ENCODE results near the gene RALGPS1.

The RALGPS1 gene

GRCh38 chr9:127182901-127183746, 268.5 kb downstream of the RALGPS1 start:
- H3K4me3 ChIP-seq (ENCODE audit: low read depth, low read length), result no peak overlapping the region

DNA sequence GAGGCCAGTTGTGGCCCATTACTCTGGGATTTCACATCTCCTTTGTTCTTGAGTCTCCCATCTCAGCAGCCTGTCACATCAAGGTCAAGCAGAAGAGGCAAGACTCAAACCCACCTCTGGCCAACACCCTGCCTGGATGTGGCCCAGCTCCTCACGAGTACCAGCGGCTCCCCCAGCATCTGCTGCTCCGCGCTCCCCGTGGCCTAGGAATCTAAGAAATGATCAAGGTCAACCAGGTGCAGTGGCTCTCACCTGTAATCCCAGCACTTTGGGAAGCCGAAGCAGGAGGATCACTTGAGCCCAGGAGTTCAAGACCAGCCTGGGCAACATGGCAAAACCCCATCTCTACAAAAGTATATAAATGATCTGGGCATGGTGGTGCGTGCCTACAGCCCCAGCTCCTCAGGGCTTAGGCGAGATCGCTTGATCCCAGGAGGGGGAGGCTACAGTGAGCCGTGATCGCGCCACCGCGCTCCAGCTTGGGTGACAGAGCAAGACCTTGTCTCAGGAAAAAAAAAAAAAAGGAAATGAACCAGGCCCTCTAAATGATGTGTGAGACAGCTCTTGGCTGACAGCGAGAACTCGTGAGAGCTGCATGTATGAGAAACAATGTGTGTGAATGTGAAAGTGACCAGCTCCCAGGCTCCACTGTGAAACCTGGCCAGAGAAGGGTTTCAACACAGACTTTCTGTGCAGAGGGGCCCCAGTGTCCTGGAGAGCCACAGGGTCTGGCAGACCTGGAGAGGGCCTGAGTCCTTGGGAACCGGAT, 269.4 kb downstream of the RALGPS1 start:
- no peak overlapping the region for H3K4me3 ChIP-seq (ENCODE audit: low read depth, low read length)

DNA sequence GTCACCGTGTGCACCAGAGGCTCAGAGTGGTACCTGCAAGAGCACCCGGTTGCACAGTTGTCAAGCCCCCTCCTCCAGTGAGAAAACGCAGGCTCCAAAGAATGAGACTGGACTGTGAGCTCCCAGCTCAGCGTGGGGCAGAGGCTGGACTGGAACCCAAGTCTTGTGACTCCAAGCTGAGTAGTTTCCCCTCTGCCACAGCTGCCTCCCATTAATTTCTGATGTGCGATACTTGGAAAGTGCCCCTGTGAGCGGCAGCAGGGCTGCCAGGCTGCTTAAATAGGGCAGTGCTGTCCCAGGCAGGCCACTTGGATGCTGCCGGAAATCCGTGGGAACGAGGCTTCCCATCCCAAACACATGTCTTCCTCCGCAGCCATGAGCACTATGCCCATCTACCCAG, 270.1 kb downstream of the RALGPS1 start:
- no peak overlapping the region for H3K4me3 ChIP-seq (ENCODE audit: low read depth, low read length)

- no peak overlapping the region for H3K4me3 ChIP-seq (ENCODE audit: low read depth, low read length)
These were observed 270.6 kb downstream of the RALGPS1 start for GRCh38 chr9:127185181-127185580.

DNA sequence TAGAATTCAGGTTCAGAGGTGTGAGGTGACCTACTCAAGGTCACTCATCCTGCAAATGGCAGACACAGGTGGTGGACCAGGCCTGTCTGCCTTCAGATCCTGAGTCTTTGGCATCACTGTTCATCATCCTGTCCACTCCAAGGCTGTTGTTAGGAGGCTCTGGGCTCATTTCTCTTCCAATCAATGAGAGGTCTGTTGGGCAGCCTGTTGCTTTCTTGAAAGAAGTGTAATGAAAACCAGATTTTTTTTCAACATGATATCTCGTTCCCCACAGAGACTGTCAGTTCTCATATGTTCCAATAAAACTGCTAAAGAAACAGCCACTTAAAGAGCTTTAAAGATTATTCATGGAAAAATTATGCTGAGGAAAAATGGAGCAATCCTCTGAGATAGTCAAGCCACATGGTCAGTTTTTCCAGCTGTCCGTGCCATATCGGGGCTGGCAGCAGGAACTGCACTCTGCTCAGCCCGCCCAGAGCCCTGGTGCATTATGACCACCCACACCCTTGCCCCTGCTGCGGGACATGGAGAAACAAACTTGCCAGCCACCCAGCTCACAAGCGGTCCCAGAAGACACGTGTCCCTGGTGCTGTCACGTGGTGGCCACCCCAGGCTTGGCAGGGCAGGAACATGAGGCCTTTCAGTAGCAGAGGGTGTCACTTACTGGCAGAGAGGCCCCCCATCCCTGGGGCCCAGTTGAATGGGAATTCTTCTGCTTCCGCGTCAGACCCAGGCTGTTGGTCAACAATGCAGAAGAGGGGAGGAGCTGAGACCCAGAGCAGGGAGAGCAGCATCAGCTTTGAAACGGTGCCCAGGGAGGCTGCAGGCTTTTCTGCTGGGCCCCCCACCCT, 271.6 kb downstream of the RALGPS1 start:
- no peak overlapping the region for H3K4me3 ChIP-seq (ENCODE audit: low read depth, low read length)

GRCh38 chr9:127186806-127187205, 272.2 kb downstream of the RALGPS1 start:
- H3K4me3 ChIP-seq (ENCODE audit: low read depth, low read length), result no peak overlapping the region

GRCh38 chr9:127187231-127187956, 272.8 kb downstream of the RALGPS1 start:
- H3K4me3 ChIP-seq (ENCODE audit: low read depth, low read length), result no peak overlapping the region

DNA sequence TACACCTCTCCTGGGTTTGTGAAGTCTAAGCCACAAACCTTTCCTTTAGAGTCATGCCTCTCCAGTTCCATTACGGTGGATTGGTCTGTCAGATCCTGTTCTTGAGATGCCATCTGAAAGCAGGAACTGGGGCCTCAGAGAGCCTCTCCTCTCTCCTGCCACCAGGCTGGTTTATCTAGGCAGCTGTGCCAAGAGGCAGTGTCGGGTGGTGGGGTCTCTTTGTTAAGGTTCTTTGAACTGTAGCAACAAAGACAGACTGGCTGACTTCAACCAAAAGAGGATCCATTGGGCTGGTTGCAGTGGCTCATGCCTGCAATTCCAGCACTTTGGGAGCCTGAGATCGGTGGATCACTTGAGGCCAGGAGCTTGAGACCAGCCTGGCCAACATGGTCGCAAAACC, 273.8 kb downstream of the RALGPS1 start:
- no peak overlapping the region for H3K4me3 ChIP-seq (ENCODE audit: low read depth, low read length)

DNA sequence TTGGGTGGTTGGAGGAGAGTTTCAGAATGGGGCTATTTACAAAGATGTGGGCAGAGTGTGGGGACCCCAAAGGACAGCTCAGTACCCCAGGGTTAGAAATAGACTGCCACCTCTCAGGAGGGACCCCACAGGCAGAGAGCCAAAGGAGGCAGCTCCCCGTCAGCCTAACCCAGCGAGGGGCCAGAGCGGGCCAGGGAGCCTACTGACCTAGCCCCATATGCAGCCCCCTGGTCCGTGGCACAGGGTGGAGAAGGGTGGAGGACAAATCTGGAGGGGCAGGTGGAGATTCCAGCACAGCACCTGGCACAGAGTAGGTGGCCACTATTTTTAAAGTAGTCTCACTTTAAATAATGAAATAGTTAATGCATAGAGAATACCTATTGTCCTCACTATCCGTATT, 275.0 kb downstream of the RALGPS1 start:
- no peak overlapping the region for H3K4me3 ChIP-seq (ENCODE audit: low read depth, low read length)

GRCh38 chr9:127192744-127193143, 278.2 kb downstream of the RALGPS1 start:
- H3K4me3 ChIP-seq (ENCODE audit: low read depth, low read length), result no peak overlapping the region

GRCh38 chr9:127193483-127193882, 278.9 kb downstream of the RALGPS1 start:
- no peak overlapping the region for H3K4me3 ChIP-seq (ENCODE audit: low read depth, low read length)

DNA sequence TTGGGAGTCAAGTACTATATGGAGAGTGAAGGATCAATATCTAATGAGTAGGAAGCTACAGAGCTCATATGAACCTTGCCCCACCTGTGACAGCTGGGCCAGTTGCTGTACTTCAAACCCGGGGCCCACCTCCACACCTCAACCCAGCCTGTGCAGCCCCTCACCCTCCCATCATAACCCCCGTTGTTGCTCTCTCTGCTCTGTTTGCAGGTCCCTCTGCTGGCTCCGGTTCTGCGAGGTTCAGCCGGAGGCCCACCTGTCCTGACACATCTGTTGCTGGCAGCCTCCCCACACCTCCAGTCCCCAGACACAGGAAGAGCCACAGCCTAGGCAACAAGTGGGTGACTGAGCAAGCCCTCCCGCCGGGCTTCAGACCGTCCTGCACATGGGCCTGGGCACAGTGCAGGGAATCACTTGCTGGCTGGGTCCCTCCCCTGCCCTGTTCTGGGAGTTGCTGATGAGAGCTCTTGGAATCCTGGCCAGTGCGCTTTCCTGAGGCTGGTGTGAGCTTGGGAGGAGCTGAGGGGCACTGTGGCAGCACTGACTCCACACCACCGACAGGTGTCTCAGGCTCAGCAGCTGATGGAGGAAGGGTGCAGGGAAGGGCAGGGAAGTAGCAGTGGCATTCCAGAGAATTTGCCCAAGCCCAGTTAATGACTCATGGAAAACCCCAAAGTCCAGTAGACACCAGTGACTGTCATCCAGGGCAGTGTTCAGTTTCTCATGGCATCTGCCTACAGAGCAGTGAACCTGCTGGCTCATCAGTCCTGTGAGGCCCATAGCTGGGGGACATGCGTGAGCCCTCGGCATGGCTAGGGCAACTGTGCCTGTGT, 280.5 kb downstream of the RALGPS1 start:
- no peak overlapping the region for H3K4me3 ChIP-seq (ENCODE audit: low read depth, low read length)

- H3K4me3 ChIP-seq (ENCODE audit: low read depth, low read length), result no peak overlapping the region
These were observed 281.6 kb downstream of the RALGPS1 start for GRCh38 chr9:127195976-127196825.

DNA sequence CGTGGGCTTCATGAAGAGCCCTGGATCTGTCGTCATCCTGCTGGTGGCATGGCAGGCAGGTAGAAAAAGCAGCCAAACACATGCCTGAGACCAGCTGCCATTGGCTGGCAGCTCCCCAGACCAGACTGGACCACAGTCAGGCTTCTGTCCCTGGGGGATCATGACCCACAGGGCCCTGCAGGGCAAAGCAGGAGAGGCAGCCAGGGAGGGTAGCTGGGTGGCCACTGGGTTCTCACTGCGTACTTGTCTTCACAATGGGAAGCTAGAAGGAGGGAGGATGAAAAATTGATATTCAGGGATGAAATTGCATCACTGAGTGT, 282.2 kb downstream of the RALGPS1 start:
- no peak overlapping the region for H3K4me3 ChIP-seq (ENCODE audit: low read depth, low read length)

GRCh38 chr9:127197186-127197860, 282.7 kb downstream of the RALGPS1 start:
- H3K4me3 ChIP-seq (ENCODE audit: low read depth, low read length), result no peak overlapping the region

DNA sequence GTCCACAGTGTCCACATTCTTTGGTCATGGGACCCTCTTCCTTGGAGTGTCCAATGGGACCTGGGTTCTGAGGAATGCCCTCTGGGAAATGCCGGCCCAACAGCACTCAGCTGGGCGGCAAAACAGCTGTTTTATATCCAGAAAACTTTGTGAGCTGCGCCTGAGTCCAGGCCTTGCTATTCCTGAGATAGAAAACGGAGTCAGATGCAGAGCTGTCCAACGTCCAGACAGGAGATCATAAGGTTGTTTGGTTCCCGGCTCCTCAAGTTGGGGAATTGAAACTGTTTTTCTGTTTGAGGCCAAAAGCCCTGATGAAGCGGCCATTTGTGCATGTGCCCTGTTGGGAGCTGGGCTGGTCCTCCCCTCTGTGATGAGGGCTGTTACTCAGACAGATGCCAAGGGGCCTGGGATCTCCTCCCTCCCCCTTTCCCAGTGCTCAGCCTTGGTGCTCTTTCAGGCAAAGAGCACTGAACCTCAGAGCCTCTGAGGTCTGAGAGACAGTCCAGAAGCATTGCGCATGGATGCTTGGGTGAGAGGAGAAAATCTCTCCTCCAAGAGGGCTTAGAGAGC, 283.4 kb downstream of the RALGPS1 start:
- H3K4me3 ChIP-seq (ENCODE audit: low read depth, low read length), result no peak overlapping the region

GRCh38 chr9:127198587-127198986, 284.0 kb downstream of the RALGPS1 start:
- H3K4me3 ChIP-seq (ENCODE audit: low read depth, low read length), result no peak overlapping the region

Measured in iPS-11a (cell line).